ENCODE data around the gene RHOU. TPM values are rescaled to one million over a fixed set of nuclear protein-coding genes. Genes with fewer than 3 reads are reported as not detected.
"Not testable (repeated sequence)": the region's sequence is repeated elsewhere in the genome, so short reads cannot be mapped to it uniquely, and the experiment has no call there.

Gene RHOU
- total and polyA plus RNA-seq, 10 of the 15 experiments (the other 5 are each of a cell fraction or from before 2014, with no cell fraction given), result not detected

- SMC1A ChIA-PET (ENCODE audit: uncharacterized antibody, unreplicated experiment); ATAC-seq; RAD21 ChIA-PET (ENCODE audit: unreplicated experiment); FAIRE-seq; H3K9ac ChIP-seq (ENCODE audit: control insufficient read depth, insufficient read depth, low read length); CTCF ChIA-PET; H3K4me1 ChIP-seq (ENCODE audit: control insufficient read depth, insufficient read depth, low read length); BruUV-seq (replicated peaks); H3K9me3 ChIP-seq (replicated peaks; ENCODE audit: control insufficient read depth, insufficient read depth, low read length); H2AFZ ChIP-seq (ENCODE audit: control insufficient read depth, low read depth, low read length); H3K36me3 ChIP-seq (ENCODE audit: control insufficient read depth in 2 of 2, insufficient read depth in 2 of 2, low read length in 1 of 2); H3K79me2 ChIP-seq (ENCODE audit: control insufficient read depth, insufficient read depth, low read length); H3K27ac ChIP-seq (ENCODE audit: control insufficient read depth, insufficient read depth); in situ Hi-C loops (cut with MboI); H3K27me3 ChIP-seq (replicated peaks in 1 of 2; ENCODE audit: control insufficient read depth in 2 of 2, insufficient read depth in 2 of 2, low read length in 1 of 2); DNase-seq (ENCODE audit: low read depth, low spot score); H3K4me3 ChIP-seq; intact Hi-C loops (cut with micrococcal nuclease; ENCODE audit: unreplicated experiment); H4K20me1 ChIP-seq (ENCODE audit: control insufficient read depth, insufficient read depth); H3K4me2 ChIP-seq (ENCODE audit: control insufficient read depth, insufficient read depth); POLR2A ChIA-PET: not testable (repeated sequence)
- WGBS (ENCODE audit: insufficient coverage, insufficient replicate concordance, low lambda C conversion rate, missing lambda C conversion rate), result 68% methylated on average over 9 of the region's 9 CpGs
Observed at GRCh38 chr1:228775946-228776345, 40.7 kb downstream of the RHOU start.

GRCh38 chr1:228776449-228776848 is 41.2 kb downstream of the RHOU start:
- Histone ChIP-seq H2AFZ (ENCODE audit: control insufficient read depth, low read depth, low read length) (no peak overlapping the region), H3K4me1 (ENCODE audit: control insufficient read depth, insufficient read depth, low read length) (no peaks in the 10 kb centered on the region), H3K27me3 (replicated peaks in 1 of 2; ENCODE audit: control insufficient read depth in 2 of 2, insufficient read depth in 2 of 2, low read length in 1 of 2) (no peaks in the 10 kb centered on the region; a peak in 1 of 4 replicates), H3K4me3 (no peak overlapping the region), H3K9me3 (replicated peaks; ENCODE audit: control insufficient read depth, insufficient read depth, low read length) (no peaks in the 10 kb centered on the region), H3K27ac (ENCODE audit: control insufficient read depth, insufficient read depth) (no peak overlapping the region), H4K20me1 (ENCODE audit: control insufficient read depth, insufficient read depth) (no peaks in the 10 kb centered on the region), H3K9ac (ENCODE audit: control insufficient read depth, insufficient read depth, low read length) (no peak overlapping the region), H3K79me2 (ENCODE audit: control insufficient read depth, insufficient read depth, low read length) (no peaks in the 10 kb centered on the region), H3K4me2 (ENCODE audit: control insufficient read depth, insufficient read depth) (no peak overlapping the region), H3K36me3 (ENCODE audit: control insufficient read depth in 2 of 2, insufficient read depth in 2 of 2, low read length in 1 of 2) (no peaks in the 10 kb centered on the region)
- CTCF ChIA-PET, result no interaction called here
- ATAC-seq (no peak), DNase-seq (ENCODE audit: low read depth, low spot score) (no peak), FAIRE-seq (no peak)
- WGBS (ENCODE audit: insufficient coverage, insufficient replicate concordance, low lambda C conversion rate, missing lambda C conversion rate), result 51% methylated on average over 2 of the region's 2 CpGs
- in situ Hi-C loops (cut with MboI) (no loop called here), intact Hi-C loops (cut with micrococcal nuclease; ENCODE audit: unreplicated experiment) (no loop called here)
- SMC1A ChIA-PET (ENCODE audit: uncharacterized antibody, unreplicated experiment), result no interaction called here
- no TSS peak for BruUV-seq (replicated peaks)
- TF ChIP-seq BRCA1 (IDR thresholded peaks at IDR 0.05; ENCODE audit: low read depth, low read length), result no peak
- no peak for TF ChIP-seq FOS (IDR thresholded peaks at IDR 0.05; ENCODE audit: borderline replicate concordance, extremely low read depth, insufficient read length)
- no peak for TF ChIP-seq GATAD2B (conservative IDR thresholded peaks at IDR 0.05; ENCODE audit: low read depth)
- TF ChIP-seq TBL1XR1 (IDR thresholded peaks at IDR 0.05; ENCODE audit: low read depth, low read length), result no peak
- TF ChIP-seq PML (IDR thresholded peaks at IDR 0.05; ENCODE audit: low read length), result no peak
- TF ChIP-seq PRDM15 (CRISPR knock-in tag; IDR thresholded peaks at IDR 0.05), result no peak
- TF ChIP-seq HDGF (IDR thresholded peaks at IDR 0.05), result no peak
- no peak for TF ChIP-seq SREBF1 (IDR thresholded peaks at IDR 0.05; ENCODE audit: low read length)
- no peak for TF ChIP-seq TCF7 (IDR thresholded peaks at IDR 0.05; ENCODE audit: borderline replicate concordance)
- POLR2A ChIA-PET, result no interaction called here
- RAD21 ChIA-PET (ENCODE audit: unreplicated experiment), result no interaction called here

All from GM12878 (cell line).